ENCODE data around the gene ANKRD33B. TPM values are rescaled to one million over a fixed set of nuclear protein-coding genes. Genes with fewer than 3 reads are reported as not detected.

ANKRD33B gene
- total RNA-seq, 1 donor from 2014 or later, result 0.83 TPM

DNA sequence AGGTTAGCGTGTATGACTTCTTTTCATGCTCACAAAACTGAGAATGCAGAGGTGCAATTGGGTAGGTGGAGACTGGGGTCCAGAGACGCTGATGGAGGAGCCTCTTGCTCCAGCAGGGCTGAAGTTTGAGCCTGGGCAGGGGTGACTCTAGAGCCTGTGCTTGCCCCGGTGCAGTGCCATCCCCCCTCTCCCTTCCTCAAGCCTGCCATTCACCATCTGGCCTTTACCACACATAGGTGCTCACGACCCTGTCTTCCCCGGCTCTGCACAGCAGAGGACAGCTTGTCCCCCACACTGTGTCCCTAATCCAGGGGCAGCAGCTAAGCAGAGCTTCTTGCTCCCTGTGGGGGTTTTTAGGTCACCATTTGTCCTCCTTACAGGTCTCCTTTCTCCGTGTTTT is 110.7 kb downstream of the ANKRD33B start:
- H3K9me3 Mint-ChIP-seq (ENCODE audit: unreplicated experiment), result peaks cover 10% of the 10 kb centered on the region
- peaks cover 12% of the 10 kb centered on the region for H3K4me1 Mint-ChIP-seq (ENCODE audit: unreplicated experiment)
- no peak overlapping the region for H3K27ac Mint-ChIP-seq (ENCODE audit: unreplicated experiment)
- peaks cover 8% of the 10 kb centered on the region for H3K27me3 Mint-ChIP-seq (ENCODE audit: unreplicated experiment)
- peak; percentile 70 for DNase-seq (ENCODE audit: extremely low spot score, unreplicated experiment)
- H3K4me3 Mint-ChIP-seq (ENCODE audit: unreplicated experiment), result no peak overlapping the region
- peaks cover 22% of the 10 kb centered on the region for H3K36me3 Mint-ChIP-seq (ENCODE audit: unreplicated experiment)
- TF ChIP-seq CTCF (IDR thresholded peaks at IDR 0.05), result no peak

DNA sequence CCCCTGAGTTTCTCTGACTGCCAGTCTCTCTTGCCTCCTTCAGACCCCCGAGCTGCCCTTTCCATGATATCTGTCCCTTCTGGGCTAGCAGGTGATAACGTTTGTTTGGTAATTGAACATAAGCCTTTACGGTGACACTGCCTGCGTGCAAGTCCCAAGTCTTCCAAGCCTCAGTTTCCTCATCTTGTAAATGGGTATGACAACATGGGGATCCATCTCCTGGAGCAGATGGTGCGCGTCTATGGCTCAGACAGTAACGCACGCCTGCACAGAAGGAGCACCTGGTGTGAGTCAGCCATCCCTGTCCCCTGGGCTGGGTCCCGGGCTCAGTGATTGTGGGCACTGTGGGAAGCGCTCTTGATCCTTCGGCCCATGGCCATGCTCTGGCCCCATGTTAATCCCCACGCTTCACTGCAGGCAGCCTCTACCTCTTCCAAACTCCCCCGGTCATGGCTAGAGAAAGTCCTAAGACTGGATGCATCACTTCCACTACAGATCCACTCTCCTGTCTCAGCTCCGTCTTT is 111.4 kb downstream of the ANKRD33B start:
- no peak for TF ChIP-seq CTCF (IDR thresholded peaks at IDR 0.05)
- H3K9me3 Mint-ChIP-seq (ENCODE audit: unreplicated experiment), result peaks cover 10% of the 10 kb centered on the region
- H3K27ac Mint-ChIP-seq (ENCODE audit: unreplicated experiment), result no peak overlapping the region
- DNase-seq (ENCODE audit: extremely low spot score, unreplicated experiment), result peak; percentile 78
- peaks cover 25% of the 10 kb centered on the region for H3K36me3 Mint-ChIP-seq (ENCODE audit: unreplicated experiment)
- H3K27me3 Mint-ChIP-seq (ENCODE audit: unreplicated experiment), result peaks cover 8% of the 10 kb centered on the region
- H3K4me3 Mint-ChIP-seq (ENCODE audit: unreplicated experiment), result no peak overlapping the region
- peaks cover 16% of the 10 kb centered on the region for H3K4me1 Mint-ChIP-seq (ENCODE audit: unreplicated experiment)

GRCh38 chr5:10676224-10676623 is 112.4 kb downstream of the ANKRD33B start:
- no peak for DNase-seq (ENCODE audit: extremely low spot score, unreplicated experiment)
- Mint-ChIP-seq H3K4me1 (ENCODE audit: unreplicated experiment) (peaks cover 16% of the 10 kb centered on the region), H3K9me3 (ENCODE audit: unreplicated experiment) (peaks cover 10% of the 10 kb centered on the region), H3K27ac (ENCODE audit: unreplicated experiment) (no peak overlapping the region), H3K36me3 (ENCODE audit: unreplicated experiment) (peaks cover 31% of the 10 kb centered on the region), H3K4me3 (ENCODE audit: unreplicated experiment) (no peak overlapping the region), H3K27me3 (ENCODE audit: unreplicated experiment) (peaks cover 5% of the 10 kb centered on the region)
- TF ChIP-seq CTCF (IDR thresholded peaks at IDR 0.05), result no peak

- peaks cover 32% of the 10 kb centered on the region for H3K36me3 Mint-ChIP-seq (ENCODE audit: unreplicated experiment)
- H3K4me1 Mint-ChIP-seq (ENCODE audit: unreplicated experiment), result peaks cover 16% of the 10 kb centered on the region
- H3K4me3 Mint-ChIP-seq (ENCODE audit: unreplicated experiment), result no peak overlapping the region
- H3K27me3 Mint-ChIP-seq (ENCODE audit: unreplicated experiment), result peaks cover 4% of the 10 kb centered on the region
- no peak for DNase-seq (ENCODE audit: extremely low spot score, unreplicated experiment)
- no peak for TF ChIP-seq CTCF (IDR thresholded peaks at IDR 0.05)
- H3K9me3 Mint-ChIP-seq (ENCODE audit: unreplicated experiment), result peaks cover 10% of the 10 kb centered on the region
- no peak overlapping the region for H3K27ac Mint-ChIP-seq (ENCODE audit: unreplicated experiment)
These were observed 113.1 kb downstream of the ANKRD33B start for GRCh38 chr5:10676946-10677345.

- H3K9me3 Mint-ChIP-seq (ENCODE audit: unreplicated experiment), result peaks cover 10% of the 10 kb centered on the region
- H3K4me3 Mint-ChIP-seq (ENCODE audit: unreplicated experiment), result no peak overlapping the region
- no peak for TF ChIP-seq CTCF (IDR thresholded peaks at IDR 0.05)
- H3K27ac Mint-ChIP-seq (ENCODE audit: unreplicated experiment), result no peak overlapping the region
- peaks cover 36% of the 10 kb centered on the region for H3K36me3 Mint-ChIP-seq (ENCODE audit: unreplicated experiment)
- DNase-seq (ENCODE audit: extremely low spot score, unreplicated experiment), result no peak
- peaks cover 16% of the 10 kb centered on the region for H3K4me1 Mint-ChIP-seq (ENCODE audit: unreplicated experiment)
- no peaks in the 10 kb centered on the region for H3K27me3 Mint-ChIP-seq (ENCODE audit: unreplicated experiment)
These were observed 113.7 kb downstream of the ANKRD33B start for GRCh38 chr5:10677533-10677932.

Data from osteocyte (in vitro differentiated cells).